Vagina (tissue), 2 donors: ENCODE data around the gene SPATA1. TPM values are rescaled to one million over a fixed set of nuclear protein-coding genes. Genes with fewer than 3 reads are reported as not detected.

Experiments
- DNase-seq, 2 donors: peaks; one replicate each; pipeline ENCODE4 v3.0.0-alpha.2; 2017; ENCODE audit errors: extremely low spot score in 2 of 2
- H3K27ac ChIP-seq: fragments of 200-600 bp; sonication (generic); one replicate; pipeline ENCODE4 v1.5.1; 2019
- H3K27me3 ChIP-seq: fragments of 200-600 bp; sonication (generic); one replicate; pipeline ENCODE4 v1.5.1; 2019
- H3K36me3 ChIP-seq, 2 donors: fragments of 200-600 bp; sonication (generic); one replicate each; pipeline ENCODE4 v1.5.1; 2017 to 2019
- H3K4me1 ChIP-seq: fragments of 200-600 bp; sonication (generic); one replicate; pipeline ENCODE4 v1.5.1; 2019
- H3K4me3 ChIP-seq, 2 donors: fragments of 200-600 bp; sonication (generic); 1 replicate in 1 of 2; 2 replicates in 1 of 2; pipeline ENCODE4 v1.5.1; 2016 to 2019
- H3K9me3 ChIP-seq: fragments of 200-600 bp; sonication (generic); one replicate; pipeline ENCODE4 v1.5.1; 2019
- POLR2A ChIP-seq, 2 donors: fragments of 450-650 bp; IDR thresholded peaks; one replicate each; pipeline ENCODE4 v1.6.1; 2017; ENCODE audit warnings: antibody characterized with exemption in 2 of 2, mild to moderate bottlenecking in 2 of 2, moderate library complexity in 2 of 2
- POLR2AphosphoS5 ChIP-seq, 2 donors: sonication (generic); formaldehyde crosslinking; IDR thresholded peaks; one replicate each; pipeline ENCODE4 v1.9.0; 2017; ENCODE audit warnings: antibody characterized with exemption in 2 of 2, mild to moderate bottlenecking in 2 of 2, low read depth in 1 of 2; ENCODE audit not compliant: insufficient read depth in 1 of 2
- intact Hi-C: fragments of 100-400 bp; cut with DNase I; formaldehyde crosslinking; loops from one replicate; pipeline ENCODE4 v1.15.1; 2023
- total RNA-seq: library from RNA; depleted of rRNA; stranded (reverse); fragments of >200 nt; gene quantifications from one replicate; pipeline ENCODE4 v1.2.3, GENCODE V29; 2016
- TF ChIP-seq, protein P1 (sequence below), 3 experiments: fragments of 450-650 bp in 2 of 3; fragments of 200-600 bp in 1 of 3; sonication (generic) in 1 of 3; IDR thresholded peaks; one replicate each; pipeline ENCODE4 v1.5.1; 2017 to 2019; ENCODE audit warnings: antibody characterized with exemption in 3 of 3, mild to moderate bottlenecking in 2 of 3, moderate library complexity in 2 of 3

SPATA1 gene
- total RNA-seq, 1 donor from 2014 or later, result 0.25 TPM

DNA sequence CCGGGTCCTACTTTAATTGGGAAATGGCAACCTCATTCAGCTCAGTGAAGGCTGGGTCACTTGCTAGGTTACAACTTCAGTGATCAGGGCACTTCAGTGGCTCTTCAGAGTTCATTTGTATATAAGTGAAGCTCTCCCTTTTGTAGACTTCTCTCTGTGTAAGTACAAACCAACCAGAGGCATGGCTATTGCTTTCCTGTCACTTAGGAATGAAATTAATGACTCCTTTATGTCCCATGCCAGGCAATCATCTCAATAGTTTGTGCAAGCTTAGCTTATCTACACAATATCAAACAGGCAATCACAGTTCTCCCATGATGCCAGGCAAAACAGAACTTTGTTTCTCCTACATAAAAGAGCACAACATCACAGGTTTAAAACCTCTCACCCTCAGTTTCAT is 90.8 kb downstream of the SPATA1 start:
- TF ChIP-seq POLR2A (IDR thresholded peaks at IDR 0.05) (no peak), POLR2AphosphoS5 (IDR thresholded peaks at IDR 0.05; ENCODE audit: insufficient read depth in 1 of 2, low read depth in 1 of 2) (no peak)
- TF ChIP-seq, protein P1, sequence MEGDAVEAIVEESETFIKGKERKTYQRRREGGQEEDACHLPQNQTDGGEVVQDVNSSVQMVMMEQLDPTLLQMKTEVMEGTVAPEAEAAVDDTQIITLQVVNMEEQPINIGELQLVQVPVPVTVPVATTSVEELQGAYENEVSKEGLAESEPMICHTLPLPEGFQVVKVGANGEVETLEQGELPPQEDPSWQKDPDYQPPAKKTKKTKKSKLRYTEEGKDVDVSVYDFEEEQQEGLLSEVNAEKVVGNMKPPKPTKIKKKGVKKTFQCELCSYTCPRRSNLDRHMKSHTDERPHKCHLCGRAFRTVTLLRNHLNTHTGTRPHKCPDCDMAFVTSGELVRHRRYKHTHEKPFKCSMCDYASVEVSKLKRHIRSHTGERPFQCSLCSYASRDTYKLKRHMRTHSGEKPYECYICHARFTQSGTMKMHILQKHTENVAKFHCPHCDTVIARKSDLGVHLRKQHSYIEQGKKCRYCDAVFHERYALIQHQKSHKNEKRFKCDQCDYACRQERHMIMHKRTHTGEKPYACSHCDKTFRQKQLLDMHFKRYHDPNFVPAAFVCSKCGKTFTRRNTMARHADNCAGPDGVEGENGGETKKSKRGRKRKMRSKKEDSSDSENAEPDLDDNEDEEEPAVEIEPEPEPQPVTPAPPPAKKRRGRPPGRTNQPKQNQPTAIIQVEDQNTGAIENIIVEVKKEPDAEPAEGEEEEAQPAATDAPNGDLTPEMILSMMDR (IDR thresholded peaks at IDR 0.05), result no peak
- no peak for DNase-seq
- no peak overlapping the region for H3K27ac ChIP-seq
- intact Hi-C loops, result no loop called here
- H3K27me3 ChIP-seq, result no peaks in the 10 kb centered on the region
- H3K4me1 ChIP-seq, result peaks cover 9% of the 10 kb centered on the region
- no peak overlapping the region for H3K4me3 ChIP-seq
- H3K9me3 ChIP-seq, result no peaks in the 10 kb centered on the region
- H3K36me3 ChIP-seq, result no peaks in the 10 kb centered on the region

DNA sequence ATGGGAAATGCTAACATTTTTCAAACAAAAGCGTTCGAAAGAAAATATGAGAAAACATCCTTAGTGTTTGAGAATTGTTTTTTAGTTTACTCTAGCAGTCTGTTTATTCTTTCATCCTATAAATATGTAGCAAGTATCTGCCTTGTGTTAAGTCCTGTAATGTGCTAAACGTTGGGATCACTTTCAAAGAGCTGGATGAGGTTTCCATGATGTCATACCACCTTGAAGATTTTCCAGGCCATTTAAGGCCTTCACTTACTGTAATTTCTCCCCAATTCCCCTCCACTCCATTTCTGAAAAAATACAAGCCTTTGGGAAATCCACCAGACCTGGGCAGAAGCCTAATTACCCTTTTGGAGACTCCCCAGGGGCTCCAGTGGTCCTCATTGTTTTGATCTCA is 92.2 kb downstream of the SPATA1 start:
- H3K27ac ChIP-seq, result no peak overlapping the region
- no peak for DNase-seq
- no peaks in the 10 kb centered on the region for H3K9me3 ChIP-seq
- no peaks in the 10 kb centered on the region for H3K27me3 ChIP-seq
- H3K4me3 ChIP-seq, result no peak overlapping the region
- intact Hi-C loops, result no loop called here
- H3K4me1 ChIP-seq, result peaks cover 9% of the 10 kb centered on the region
- H3K36me3 ChIP-seq, result no peaks in the 10 kb centered on the region
- TF ChIP-seq, protein P1 (IDR thresholded peaks at IDR 0.05), result no peak
- TF ChIP-seq POLR2AphosphoS5 (IDR thresholded peaks at IDR 0.05; ENCODE audit: insufficient read depth in 1 of 2, low read depth in 1 of 2), result no peak
- no peak for TF ChIP-seq POLR2A (IDR thresholded peaks at IDR 0.05)

DNA sequence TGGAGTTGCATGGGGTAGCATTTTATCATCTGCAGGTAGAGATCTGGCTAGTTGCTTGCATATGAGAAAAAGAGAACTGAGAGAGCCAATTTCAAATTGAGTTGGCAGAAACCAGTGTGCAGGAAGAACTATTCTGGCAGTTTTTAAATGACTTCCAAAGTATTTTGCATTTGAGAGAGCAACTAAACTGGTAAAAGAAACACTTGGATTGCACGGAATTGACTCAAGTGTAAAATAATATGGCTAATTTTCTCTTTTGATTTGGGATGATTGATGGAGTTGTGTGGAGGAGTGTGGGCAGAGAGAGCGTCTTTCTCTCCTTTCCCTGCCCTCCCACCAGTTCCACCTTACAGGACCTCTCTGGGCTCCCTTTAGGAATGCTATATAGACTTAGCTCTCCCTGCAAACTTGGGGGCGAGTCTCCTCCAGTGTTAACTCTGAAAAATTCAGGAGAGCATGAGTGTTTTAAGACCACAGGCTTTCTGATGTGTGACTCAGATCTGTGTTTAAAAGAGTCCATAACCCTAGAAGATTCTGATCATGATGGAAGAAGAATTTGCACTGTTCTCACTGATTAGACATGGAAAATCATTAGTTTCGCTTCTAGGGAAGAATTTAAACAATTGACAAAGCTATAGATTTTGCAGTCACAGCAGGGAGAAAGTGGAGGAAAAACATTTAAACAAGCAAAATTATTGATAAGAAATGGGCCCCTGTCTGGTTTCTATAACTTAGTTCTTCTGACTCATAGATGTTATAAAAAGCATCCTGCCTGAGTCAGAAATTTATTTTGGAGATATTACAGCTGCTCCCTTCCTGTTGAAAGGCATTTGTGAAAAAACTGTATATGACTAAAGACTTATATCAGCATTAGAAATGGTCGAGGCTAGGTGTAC is 92.9 kb downstream of the SPATA1 start:
- Histone ChIP-seq H3K27me3 (no peaks in the 10 kb centered on the region), H3K27ac (no peak overlapping the region), H3K9me3 (no peaks in the 10 kb centered on the region), H3K4me3 (no peak overlapping the region), H3K36me3 (no peaks in the 10 kb centered on the region), H3K4me1 (peaks cover 9% of the 10 kb centered on the region)
- intact Hi-C loops, result no loop called here
- TF ChIP-seq, protein P1 (IDR thresholded peaks at IDR 0.05), result no peak
- TF ChIP-seq POLR2AphosphoS5 (IDR thresholded peaks at IDR 0.05; ENCODE audit: insufficient read depth in 1 of 2, low read depth in 1 of 2) (no peak), POLR2A (IDR thresholded peaks at IDR 0.05) (no peak)
- DNase-seq, result no peak

DNA sequence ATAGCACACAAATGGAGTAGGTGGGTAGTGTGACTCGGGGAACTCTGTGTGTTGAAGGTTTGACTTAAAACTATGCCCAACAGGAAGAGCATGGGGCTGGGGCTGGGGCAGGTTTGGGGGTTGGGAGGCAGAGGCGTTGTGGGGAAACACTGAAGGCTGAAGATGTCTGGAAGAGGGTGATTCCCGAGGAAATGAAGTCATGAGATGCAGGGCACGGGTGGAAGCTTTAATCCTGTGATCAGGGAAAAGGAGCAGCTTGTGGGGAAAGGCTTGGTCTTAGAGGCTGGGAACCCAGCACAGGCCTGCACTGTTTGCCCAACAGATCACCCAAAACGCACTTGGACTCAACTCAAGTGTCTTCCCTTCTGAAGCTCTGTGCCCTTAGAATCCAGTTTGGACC is 94.6 kb downstream of the SPATA1 start:
- TF ChIP-seq POLR2A (IDR thresholded peaks at IDR 0.05) (no peak), POLR2AphosphoS5 (IDR thresholded peaks at IDR 0.05; ENCODE audit: insufficient read depth in 1 of 2, low read depth in 1 of 2) (no peak)
- TF ChIP-seq, protein P1 (IDR thresholded peaks at IDR 0.05), result no peak
- intact Hi-C loops, result no loop called here
- no peaks in the 10 kb centered on the region for H3K27me3 ChIP-seq
- DNase-seq, result no peak
- H3K27ac ChIP-seq, result no peak overlapping the region
- H3K9me3 ChIP-seq, result no peaks in the 10 kb centered on the region
- peaks cover 9% of the 10 kb centered on the region for H3K4me1 ChIP-seq
- H3K36me3 ChIP-seq, result no peaks in the 10 kb centered on the region
- H3K4me3 ChIP-seq, result no peak overlapping the region

DNA sequence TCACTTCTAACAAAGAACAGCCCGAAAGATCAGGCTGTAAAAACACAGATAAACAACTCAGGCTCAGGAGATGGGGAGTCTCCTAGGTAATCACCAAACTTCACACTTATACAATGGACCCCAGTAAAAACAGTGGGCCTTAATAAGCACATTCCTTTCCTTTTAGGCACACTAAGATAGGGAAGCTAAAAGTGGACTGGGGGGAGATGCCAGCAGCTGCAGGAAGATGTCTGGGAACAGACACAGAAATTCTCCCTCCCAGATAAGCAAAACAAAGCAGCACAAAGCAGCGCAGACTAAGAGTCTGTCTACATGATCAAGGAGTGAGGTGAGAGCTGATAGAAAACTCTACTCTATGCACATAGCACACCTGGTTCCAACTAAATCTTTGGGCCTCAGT is 97.0 kb downstream of the SPATA1 start:
- peak overlapping the region; percentile 71 for H3K27ac ChIP-seq
- H3K27me3 ChIP-seq, result no peaks in the 10 kb centered on the region
- peak overlapping the region; percentile 20 to 29 for H3K4me3 ChIP-seq
- H3K36me3 ChIP-seq, result no peaks in the 10 kb centered on the region
- peaks cover 9% of the 10 kb centered on the region for H3K4me1 ChIP-seq
- no peak for DNase-seq
- H3K9me3 ChIP-seq, result no peaks in the 10 kb centered on the region
- intact Hi-C loops, result no loop called here
- TF ChIP-seq POLR2A (IDR thresholded peaks at IDR 0.05), result no peak
- TF ChIP-seq, protein P1 (IDR thresholded peaks at IDR 0.05), result no peak
- no peak for TF ChIP-seq POLR2AphosphoS5 (IDR thresholded peaks at IDR 0.05; ENCODE audit: insufficient read depth in 1 of 2, low read depth in 1 of 2)
